ENCODE data around the gene NCAN.

GRCh38 chr19:19181488-19181998, 30.2 kb upstream of the NCAN start:
- TF ChIP-seq EZH2 (IDR thresholded peaks at IDR 0.05; ENCODE audit: borderline replicate concordance, insufficient read depth, low read length, poor library complexity, severe bottlenecking) (no peak), CTCF (IDR thresholded peaks at IDR 0.05; ENCODE audit: poor library complexity, severe bottlenecking) (no peak), POLR2AphosphoS5 (IDR thresholded peaks at IDR 0.05) (no peak), REST (IDR thresholded peaks at IDR 0.05; ENCODE audit: borderline replicate concordance) (no peak), MXI1 (conservative IDR thresholded peaks at IDR 0.05; ENCODE audit: poor library complexity, severe bottlenecking) (no peak), TAF1 (IDR thresholded peaks at IDR 0.05; ENCODE audit: low read depth) (no peak), SMC3 (conservative IDR thresholded peaks at IDR 0.05; ENCODE audit: poor library complexity) (no peak), EP300 (conservative IDR thresholded peaks at IDR 0.05; ENCODE audit: poor library complexity, severe bottlenecking) (no peak)

All from neural cell (in vitro differentiated cells).